SU-DHL-6 (cell line): ENCODE measurements around the gene SETD5.

ENCODE experiments used
- EZH2phosphoT487 ChIP-seq: fragments of 200-600 bp; sonication (generic), shearing (Covaris generic); conservative IDR thresholded peaks from 2 replicates; pipeline ENCODE4 v1.6.1; 2018; ENCODE audit warnings: mild to moderate bottlenecking, antibody characterized with exemption, low read length, moderate library complexity, mixed read lengths
- TF ChIP-seq, protein P1 (sequence below): fragments of 200-600 bp; sonication (generic); IDR thresholded peaks from one replicate; pipeline ENCODE4 v1.5.1; 2017; ENCODE audit warnings: antibody characterized with exemption, mild to moderate bottlenecking, low read length, moderate library complexity; ENCODE audit not compliant: insufficient read depth, poor library complexity, severe bottlenecking

DNA sequence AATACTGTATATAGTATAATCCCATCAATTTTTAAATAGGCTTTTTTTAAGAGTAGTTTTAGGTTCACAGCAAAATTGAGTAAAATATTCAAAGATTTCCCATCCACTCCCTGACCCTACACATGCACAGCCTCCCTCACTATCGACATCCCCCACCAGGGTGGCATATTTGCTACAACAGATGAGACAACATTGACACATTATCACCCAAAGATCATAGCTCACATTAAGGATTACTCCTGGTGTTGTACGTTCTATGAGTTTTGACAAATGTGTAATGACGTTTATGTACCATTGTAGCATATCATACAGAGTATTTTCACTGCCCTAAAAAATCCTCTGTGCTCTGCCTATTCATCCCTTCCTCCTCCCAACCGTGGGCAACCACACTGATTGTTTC lies 116.9 kb downstream of the SETD5 start:
- TF ChIP-seq, protein P1, sequence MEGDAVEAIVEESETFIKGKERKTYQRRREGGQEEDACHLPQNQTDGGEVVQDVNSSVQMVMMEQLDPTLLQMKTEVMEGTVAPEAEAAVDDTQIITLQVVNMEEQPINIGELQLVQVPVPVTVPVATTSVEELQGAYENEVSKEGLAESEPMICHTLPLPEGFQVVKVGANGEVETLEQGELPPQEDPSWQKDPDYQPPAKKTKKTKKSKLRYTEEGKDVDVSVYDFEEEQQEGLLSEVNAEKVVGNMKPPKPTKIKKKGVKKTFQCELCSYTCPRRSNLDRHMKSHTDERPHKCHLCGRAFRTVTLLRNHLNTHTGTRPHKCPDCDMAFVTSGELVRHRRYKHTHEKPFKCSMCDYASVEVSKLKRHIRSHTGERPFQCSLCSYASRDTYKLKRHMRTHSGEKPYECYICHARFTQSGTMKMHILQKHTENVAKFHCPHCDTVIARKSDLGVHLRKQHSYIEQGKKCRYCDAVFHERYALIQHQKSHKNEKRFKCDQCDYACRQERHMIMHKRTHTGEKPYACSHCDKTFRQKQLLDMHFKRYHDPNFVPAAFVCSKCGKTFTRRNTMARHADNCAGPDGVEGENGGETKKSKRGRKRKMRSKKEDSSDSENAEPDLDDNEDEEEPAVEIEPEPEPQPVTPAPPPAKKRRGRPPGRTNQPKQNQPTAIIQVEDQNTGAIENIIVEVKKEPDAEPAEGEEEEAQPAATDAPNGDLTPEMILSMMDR: no peak
- TF ChIP-seq EZH2phosphoT487: no peak
